ENCODE data around the gene MEIG1. TPM values are rescaled to one million over a fixed set of nuclear protein-coding genes. Genes with fewer than 3 reads are reported as not detected.

The MEIG1 gene
- total and polyA plus RNA-seq, 2 of the 8 experiments (the other 6 are each of a cell fraction or from before 2014, with no cell fraction given): not detected

DNA sequence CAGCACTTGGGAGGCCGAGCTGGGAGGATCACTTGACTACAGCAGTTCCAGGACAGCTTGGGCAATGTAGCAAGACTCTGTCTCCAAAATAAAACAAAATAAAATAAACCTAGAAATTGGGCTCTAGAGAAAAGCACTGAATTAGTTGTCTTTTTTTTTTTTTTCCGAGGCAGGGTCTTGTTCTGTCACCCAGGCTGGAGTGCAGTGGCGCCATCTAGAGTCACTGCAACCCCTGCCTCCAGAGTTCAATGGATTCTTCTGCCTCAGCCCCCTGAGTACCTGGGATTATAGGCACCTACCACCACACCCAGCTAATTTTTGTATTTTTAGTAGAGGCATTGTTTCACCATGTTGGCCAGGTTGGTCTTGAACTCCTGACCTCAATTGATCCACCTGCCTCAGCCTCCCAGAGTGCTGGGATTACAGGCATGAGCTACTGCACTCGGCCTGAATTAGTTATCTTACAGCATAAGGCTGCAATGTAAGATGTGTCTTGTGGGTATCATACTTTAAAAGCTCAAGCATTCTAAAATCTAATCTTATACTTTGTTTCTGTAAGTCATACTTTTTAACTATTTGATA is 12.8 kb downstream of the MEIG1 start:
- H3K4me3 ChIP-seq (ENCODE audit: extremely low read depth in 1 of 4, insufficient read depth in 2 of 4, low read depth in 3 of 4, low read length in 4 of 4): no peak overlapping the region
- H3K36me3 ChIP-seq (ENCODE audit: control insufficient read depth in 2 of 4, insufficient read depth in 4 of 4, low read length in 3 of 4): no peaks in the 10 kb centered on the region
- no peak overlapping the region for H2BK120ac ChIP-seq (replicated peaks; ENCODE audit: low read depth, low read length)
- no peak for FAIRE-seq
- H3K14ac ChIP-seq (ENCODE audit: insufficient read length): no peak overlapping the region
- TF ChIP-seq RAD21 (IDR thresholded peaks at IDR 0.05 in 1 of 2, conservative IDR thresholded peaks at IDR 0.05 in 1 of 2; ENCODE audit: low read depth in 2 of 2, low read length in 2 of 2) (peak; percentile 60 to 70), SIN3A (conservative IDR thresholded peaks at IDR 0.05 in 1 of 2, IDR thresholded peaks at IDR 0.05 in 1 of 2; ENCODE audit: low read depth in 1 of 2, low read length in 2 of 2) (no peak)
- TF ChIP-seq, protein P1, sequence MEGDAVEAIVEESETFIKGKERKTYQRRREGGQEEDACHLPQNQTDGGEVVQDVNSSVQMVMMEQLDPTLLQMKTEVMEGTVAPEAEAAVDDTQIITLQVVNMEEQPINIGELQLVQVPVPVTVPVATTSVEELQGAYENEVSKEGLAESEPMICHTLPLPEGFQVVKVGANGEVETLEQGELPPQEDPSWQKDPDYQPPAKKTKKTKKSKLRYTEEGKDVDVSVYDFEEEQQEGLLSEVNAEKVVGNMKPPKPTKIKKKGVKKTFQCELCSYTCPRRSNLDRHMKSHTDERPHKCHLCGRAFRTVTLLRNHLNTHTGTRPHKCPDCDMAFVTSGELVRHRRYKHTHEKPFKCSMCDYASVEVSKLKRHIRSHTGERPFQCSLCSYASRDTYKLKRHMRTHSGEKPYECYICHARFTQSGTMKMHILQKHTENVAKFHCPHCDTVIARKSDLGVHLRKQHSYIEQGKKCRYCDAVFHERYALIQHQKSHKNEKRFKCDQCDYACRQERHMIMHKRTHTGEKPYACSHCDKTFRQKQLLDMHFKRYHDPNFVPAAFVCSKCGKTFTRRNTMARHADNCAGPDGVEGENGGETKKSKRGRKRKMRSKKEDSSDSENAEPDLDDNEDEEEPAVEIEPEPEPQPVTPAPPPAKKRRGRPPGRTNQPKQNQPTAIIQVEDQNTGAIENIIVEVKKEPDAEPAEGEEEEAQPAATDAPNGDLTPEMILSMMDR (IDR thresholded peaks at IDR 0.05; ENCODE audit: control extremely low read depth in 1 of 3, insufficient read depth in 1 of 3, low read depth in 1 of 3, low read length in 3 of 3): peak; percentile 54 to 56 (median 54)
- no peak overlapping the region for H3K23ac ChIP-seq (ENCODE audit: insufficient read length)
- 47% methylated on average over 4 of the region's 4 CpGs; no CpG with 5 or more reads in 1 of the 2 experiments for WGBS, 2 experiments (ENCODE audit: extremely low coverage in 1 of 2, insufficient coverage in 1 of 2, insufficient read length in 1 of 2, insufficient replicate concordance in 2 of 2, low coverage in 1 of 2, low lambda C conversion rate in 2 of 2, missing lambda C conversion rate in 1 of 2)
- H2AFZ ChIP-seq (ENCODE audit: low read length): no peak overlapping the region
- no peak overlapping the region for H4K5ac ChIP-seq (ENCODE audit: insufficient read length, low read depth, low read length)
- peak in 1 of 2 experiments; percentile 63 for DNase-seq (ENCODE audit: low read depth in 1 of 2, low spot score in 2 of 2)
- H3K56ac ChIP-seq (replicated peaks; ENCODE audit: insufficient read length, low read depth, low read length): no peak overlapping the region
- no peaks in the 10 kb centered on the region; a peak in 2 of 7 replicates for H3K27me3 ChIP-seq (replicated peaks in 1 of 4; ENCODE audit: control insufficient read depth in 3 of 4, extremely low read depth in 1 of 4, insufficient read depth in 3 of 4, low read length in 3 of 4)
- no peak overlapping the region for H3K4me2 ChIP-seq (ENCODE audit: insufficient read depth in 1 of 2, low read depth in 2 of 2, low read length in 2 of 2)
- no peak overlapping the region for H4K8ac ChIP-seq (ENCODE audit: extremely low read depth, insufficient read depth, low read length)
- no peaks in the 10 kb centered on the region for H3K79me2 ChIP-seq (ENCODE audit: control insufficient read depth in 1 of 2, insufficient read depth in 2 of 2, low read length in 2 of 2)
- H3K9ac ChIP-seq (replicated peaks in 1 of 4; ENCODE audit: extremely low read depth in 1 of 4, low read depth in 3 of 4, low read length in 3 of 4): no peak overlapping the region
- CTCF ChIA-PET (ENCODE audit: partially characterized antibody): interaction anchor here (0.6 to 3.1 kb wide), 35 partner anchors 9 to 631 kb away, joined by 3 to 24 read pairs (median 3); partner anchors contain the start of genes DCLRE1C and MEIG1
- no peaks in the 10 kb centered on the region for H3K9me3 ChIP-seq (ENCODE audit: insufficient read depth in 2 of 2, low read depth in 1 of 2, low read length in 1 of 2)
- no peak overlapping the region for H4K91ac ChIP-seq (replicated peaks; ENCODE audit: insufficient read length, low read length)
- no peak overlapping the region for H2BK20ac ChIP-seq (ENCODE audit: low read length)
- H3K18ac ChIP-seq (ENCODE audit: extremely low read depth, low read length): no peak overlapping the region
- H2BK5ac ChIP-seq (ENCODE audit: low read depth, low read length): no peak overlapping the region
- no peak overlapping the region for H3K27ac ChIP-seq (ENCODE audit: low read depth, low read length)
- no peak overlapping the region for H2BK12ac ChIP-seq (ENCODE audit: low read depth, low read length)
- POLR2A ChIA-PET (ENCODE audit: partially characterized antibody): interaction anchor here (0.7 kb wide), 1 partner anchor 160 kb away, joined by 5 read pairs; no protein-coding TSS in a partner anchor
- no peaks in the 10 kb centered on the region for H3K4me1 ChIP-seq (replicated peaks in 1 of 4; ENCODE audit: control insufficient read depth in 3 of 4, insufficient read depth in 4 of 4, low read length in 3 of 4)
- no peaks in the 10 kb centered on the region for H3K79me1 ChIP-seq (ENCODE audit: low read depth, low read length)
- H4K20me1 ChIP-seq (replicated peaks in 1 of 2; ENCODE audit: control insufficient read depth in 1 of 2, insufficient read depth in 2 of 2, low read length in 2 of 2): no peaks in the 10 kb centered on the region
- H3K4ac ChIP-seq (replicated peaks; ENCODE audit: insufficient read length, low read depth, low read length): no peak overlapping the region
- H2BK15ac ChIP-seq (ENCODE audit: low read length): no peak overlapping the region
- H3K23me2 ChIP-seq (ENCODE audit: low read depth, low read length): no peaks in the 10 kb centered on the region
- H2AK5ac ChIP-seq (ENCODE audit: low read depth, low read length): no peak overlapping the region

Data from H1 (cell line).